Panc1 (cell line): Measurements from ENCODE around the gene C16orf89. TPM values are rescaled to one million over a fixed set of nuclear protein-coding genes. Genes with fewer than 3 reads are reported as not detected.

Experiments used
- ATAC-seq: fragments of 200-7000 bp; cut with Tn5 transposase; 2 replicates; pipeline ENCODE4 v1.9.1; 2020; ENCODE audit warnings: mild to moderate bottlenecking, moderate library complexity
- BruUV-seq: library from RNA; stranded (reverse); fragments of 400-500 nt; replicated peaks from 2 replicates; lab custom pipeline; 2021; lab: Mats Ljungman, UMichigan
- CTCF ChIA-PET: fragments of 300-600 bp; sonication (Branson Sonifier 250); formaldehyde crosslinking; loops from one replicate; lab custom pipeline; 2022; ENCODE audit warnings: antibody characterized with exemption; lab: Charles Lee
- POLR2A ChIA-PET: fragments of 300-600 bp; sonication (Branson Sonifier 250); formaldehyde crosslinking; loops from one replicate; lab custom pipeline; 2022; ENCODE audit warnings: antibody characterized with exemption; lab: Charles Lee
- DNase-seq: peaks from one replicate; pipeline ENCODE4 v3.0.0-alpha.2; 2010; ENCODE audit warnings: low read depth, low spot score
- H3K27ac ChIP-seq: 2 replicates; pipeline ENCODE4 v1.5.1; 2011; ENCODE audit warnings: mild to moderate bottlenecking, low read length, inconsistent platforms
- H3K27me3 ChIP-seq: fragments of 200-500 bp; sonication (Bioruptor generic); 2 replicates; pipeline ENCODE4 v1.6.0; 2014; ENCODE audit warnings: low read length, inconsistent platforms; ENCODE audit not compliant: control insufficient read depth, insufficient read depth
- H3K36me3 ChIP-seq: fragments of 200-500 bp; sonication (Bioruptor generic); 2 replicates; pipeline ENCODE4 v1.5.1; 2014; ENCODE audit warnings: inconsistent platforms, mild to moderate bottlenecking, low read length, moderate library complexity; ENCODE audit not compliant: control insufficient read depth, insufficient read depth
- H3K4me1 ChIP-seq: 2 replicates; pipeline ENCODE4 v1.5.1; 2011; ENCODE audit warnings: inconsistent platforms, mild to moderate bottlenecking, low read length, moderate library complexity; ENCODE audit not compliant: control insufficient read depth, insufficient read depth
- H3K4me3 ChIP-seq, 2 experiments: 2 replicates each; pipeline ENCODE4 v1.5.1; 2011 to 2012; ENCODE audit warnings: low read depth in 2 of 2, low read length in 2 of 2, mild to moderate bottlenecking in 2 of 2, inconsistent platforms in 1 of 2, moderate library complexity in 1 of 2
- H3K9me3 ChIP-seq: fragments of 200-500 bp; sonication (Bioruptor generic); 2 replicates; pipeline ENCODE4 v1.5.1; 2014; ENCODE audit warnings: low read depth, mild to moderate bottlenecking, inconsistent platforms, low read length, moderate library complexity; ENCODE audit not compliant: control insufficient read depth, insufficient read depth
- CTCF ChIP-seq: fragments of 450-650 bp; IDR thresholded peaks from 2 replicates; pipeline ENCODE4 v1.5.1; 2017; ENCODE audit warnings: mild to moderate bottlenecking
- POLR2AphosphoS5 ChIP-seq: IDR thresholded peaks from 2 replicates; pipeline ENCODE4 v1.6.1; 2012; ENCODE audit warnings: mild to moderate bottlenecking, low read depth, low read length, moderate library complexity
- REST ChIP-seq, 2 experiments: IDR thresholded peaks; 2 replicates each; pipeline ENCODE4 v1.6.1; 2011 to 2012; ENCODE audit warnings: low read depth in 2 of 2, control low read depth in 1 of 2, low read length in 1 of 2, mild to moderate bottlenecking in 1 of 2, moderate library complexity in 1 of 2; ENCODE audit not compliant: insufficient read depth in 1 of 2
- SIN3A ChIP-seq: IDR thresholded peaks from 2 replicates; pipeline ENCODE4 v1.6.1; 2012; ENCODE audit warnings: low read depth, mild to moderate bottlenecking, low read length, moderate library complexity, borderline replicate concordance; ENCODE audit not compliant: insufficient read depth
- TCF7L2 ChIP-seq: IDR thresholded peaks from 2 replicates; pipeline ENCODE4 v1.6.1; 2011; ENCODE audit warnings: mild to moderate bottlenecking, low read depth, low read length, inconsistent platforms
- in situ Hi-C: cut with HindIII; loops from 2 replicates; pipeline ENCODE4 v1.10.0; 2016; ENCODE audit warnings: low sequenced_read_pairs, low pct_unique_long_range_greater_than_20kb
- intact Hi-C: fragments of 100-400 bp; cut with micrococcal nuclease; formaldehyde crosslinking; loops from one replicate; pipeline ENCODE4 v1.10.0; 2022; ENCODE audit not compliant: unreplicated experiment
- total RNA-seq: library from RNA; stranded (reverse); gene quantifications from one replicate; pipeline ENCODE4 v1.2.1, GENCODE V29; 2021; ENCODE audit not compliant: unreplicated experiment

Gene C16orf89
- total RNA-seq, 1 experiment from 2014 or later, result not detected

GRCh38 chr16:5032748-5033167 is 33.0 kb downstream of the C16orf89 start:
- ChIA-PET POLR2A (no interaction called here), CTCF (no interaction called here)
- DNase-seq, result no peak
- BruUV-seq, result no TSS peak
- no peak for TF ChIP-seq SIN3A
- no peak for ATAC-seq
- Histone ChIP-seq H3K36me3 (no peaks in the 10 kb centered on the region), H3K4me1 (peaks cover 11% of the 10 kb centered on the region), H3K4me3 (peak overlapping the region; percentile 57 to 84), H3K27ac (peak overlapping the region; percentile 87; the same call in 1 of the 2 replicates), H3K9me3 (no peaks in the 10 kb centered on the region), H3K27me3 (no peaks in the 10 kb centered on the region)
- in situ Hi-C loops (no loop called here), intact Hi-C loops (no loop called here)

GRCh38 chr16:5031601-5032000 is 34.2 kb downstream of the C16orf89 start:
- ChIA-PET POLR2A (no interaction called here), CTCF (no interaction called here)
- no peak overlapping the region for H3K4me3 ChIP-seq
- no peaks in the 10 kb centered on the region for H3K9me3 ChIP-seq
- BruUV-seq, result no TSS peak
- in situ Hi-C loops (no loop called here), intact Hi-C loops (no loop called here)
- DNase-seq (no peak), ATAC-seq (no peak)
- no peaks in the 10 kb centered on the region for H3K36me3 ChIP-seq
- H3K27me3 ChIP-seq, result no peaks in the 10 kb centered on the region
- no peak overlapping the region for H3K27ac ChIP-seq
- TF ChIP-seq REST (IDR thresholded peaks at IDR 0.05; ENCODE audit: insufficient read depth in 1 of 2, low read depth in 2 of 2, low read length in 1 of 2) (no peak), POLR2AphosphoS5 (no peak), CTCF (no peak), TCF7L2 (no peak), SIN3A (no peak)
- peaks cover 11% of the 10 kb centered on the region for H3K4me1 ChIP-seq

GRCh38 chr16:5030251-5030870 is 35.4 kb downstream of the C16orf89 start:
- intact Hi-C loops, result no loop called here
- H3K4me3 ChIP-seq, result no peak overlapping the region
- POLR2A ChIA-PET, result no interaction called here
- TF ChIP-seq REST (IDR thresholded peaks at IDR 0.05; ENCODE audit: insufficient read depth in 1 of 2, low read depth in 2 of 2, low read length in 1 of 2), result no peak
- TF ChIP-seq CTCF, result no peak
- TF ChIP-seq POLR2AphosphoS5, result no peak
- no peak for TF ChIP-seq TCF7L2
- TF ChIP-seq SIN3A, result no peak
- peaks cover 11% of the 10 kb centered on the region for H3K4me1 ChIP-seq
- H3K27ac ChIP-seq, result no peak overlapping the region
- H3K36me3 ChIP-seq, result no peaks in the 10 kb centered on the region
- CTCF ChIA-PET, result interaction anchor here (0.7 kb wide), 2 partner anchors 52 to 334 kb away, joined by 3 to 4 read pairs; no protein-coding TSS in a partner anchor
- H3K9me3 ChIP-seq, result no peaks in the 10 kb centered on the region
- TSS peak; percentile 58 for BruUV-seq
- in situ Hi-C loops, result no loop called here
- H3K27me3 ChIP-seq, result no peaks in the 10 kb centered on the region
- no peak for DNase-seq
- ATAC-seq, result no peak
